WERI-Rb-1 (cell line): ENCODE measurements around the gene CYP1B1.

ENCODE experiments used
- DNase-seq: peaks from one replicate; pipeline ENCODE4 v3.0.0-alpha.2; 2020
- H3K27ac ChIP-seq: fragments of 250-450 bp; sonication (Bioruptor Pico); 2 replicates; pipeline ENCODE4 v1.5.1; 2020; ENCODE audit warnings: mild to moderate bottlenecking, moderate library complexity
- H3K27me3 ChIP-seq: fragments of 250-450 bp; sonication (Bioruptor Pico); 2 replicates; pipeline ENCODE4 v1.5.1; 2021; ENCODE audit warnings: mild to moderate bottlenecking, low read depth, moderate library complexity; ENCODE audit not compliant: insufficient read depth, severe bottlenecking
- H3K36me3 ChIP-seq: fragments of 250-450 bp; sonication (Bioruptor Pico); 2 replicates; pipeline ENCODE4 v1.5.1; 2020; ENCODE audit warnings: mild to moderate bottlenecking, moderate library complexity
- H3K4me3 ChIP-seq: 2 replicates; pipeline ENCODE4 v1.5.1; 2011; ENCODE audit warnings: low read depth, mild to moderate bottlenecking, control low read depth, low read length
- H3K9me3 ChIP-seq: fragments of 250-450 bp; sonication (Bioruptor Pico); 2 replicates; pipeline ENCODE4 v1.5.1; 2021; ENCODE audit warnings: mild to moderate bottlenecking, moderate library complexity; ENCODE audit not compliant: severe bottlenecking
- CTCF ChIP-seq: IDR thresholded peaks from 2 replicates; pipeline ENCODE4 v1.5.1; 2011; ENCODE audit warnings: low read depth, mild to moderate bottlenecking, control low read depth, inconsistent platforms, low read length

CYP1B1 gene

GRCh38 chr2:38075507-38076151, at the start of gene CYP1B1:
CYP1B1 (minus strand) TSS chr2:38076151; CDS start chr2:38075388, 763 bp downstream.
- H3K4me3 ChIP-seq: peak within 1 kb of the TSS; percentile 49
- no peak for TF ChIP-seq CTCF
- no peaks in the 10 kb centered on the region for H3K36me3 ChIP-seq
- peaks cover 8% of the 10 kb centered on the region for H3K9me3 ChIP-seq
- no peak for DNase-seq
- H3K27me3 ChIP-seq: no peaks in the 10 kb centered on the region
- peak within 1 kb of the TSS; percentile 86 for H3K27ac ChIP-seq

- TF ChIP-seq CTCF: no peak
- H3K9me3 ChIP-seq: peaks cover 13% of the 10 kb centered on the region
- H3K27me3 ChIP-seq: no peaks in the 10 kb centered on the region
- no peak for DNase-seq
- H3K36me3 ChIP-seq: no peaks in the 10 kb centered on the region
- no peak overlapping the region for H3K27ac ChIP-seq
- no peak overlapping the region for H3K4me3 ChIP-seq
Observed at GRCh38 chr2:38125007-38125406, 49.1 kb upstream of the CYP1B1 start.

GRCh38 chr2:38123911-38124310, 48.0 kb upstream of the CYP1B1 start:
- no peak for DNase-seq
- H3K36me3 ChIP-seq: no peaks in the 10 kb centered on the region
- no peak overlapping the region for H3K27ac ChIP-seq
- H3K4me3 ChIP-seq: no peak overlapping the region
- H3K9me3 ChIP-seq: peaks cover 13% of the 10 kb centered on the region
- TF ChIP-seq CTCF: no peak
- no peaks in the 10 kb centered on the region for H3K27me3 ChIP-seq

GRCh38 chr2:38122344-38122743, 46.4 kb upstream of the CYP1B1 start:
- Histone ChIP-seq H3K27ac (no peak overlapping the region), H3K9me3 (peaks cover 6% of the 10 kb centered on the region), H3K4me3 (no peak overlapping the region), H3K36me3 (no peaks in the 10 kb centered on the region), H3K27me3 (no peaks in the 10 kb centered on the region)
- DNase-seq: no peak
- no peak for TF ChIP-seq CTCF

GRCh38 chr2:38121481-38121880, 45.5 kb upstream of the CYP1B1 start:
- H3K9me3 ChIP-seq: no peaks in the 10 kb centered on the region
- H3K27ac ChIP-seq: no peak overlapping the region
- H3K27me3 ChIP-seq: no peaks in the 10 kb centered on the region
- H3K36me3 ChIP-seq: no peaks in the 10 kb centered on the region
- TF ChIP-seq CTCF: no peak
- no peak overlapping the region for H3K4me3 ChIP-seq
- no peak for DNase-seq

GRCh38 chr2:38120829-38121228, 44.9 kb upstream of the CYP1B1 start:
- Histone ChIP-seq H3K4me3 (no peak overlapping the region), H3K27ac (no peak overlapping the region), H3K27me3 (no peaks in the 10 kb centered on the region), H3K9me3 (no peaks in the 10 kb centered on the region), H3K36me3 (no peaks in the 10 kb centered on the region)
- no peak for DNase-seq
- TF ChIP-seq CTCF: no peak
